GM12878 (cell line): ENCODE data around the gene STEAP2. TPM values are rescaled to one million over a fixed set of nuclear protein-coding genes. Genes with fewer than 3 reads are reported as not detected.

Experiments
- BACH1 ChIP-seq: fragments of 450-650 bp; IDR thresholded peaks from 2 replicates; pipeline ENCODE4 v1.6.1; 2017; ENCODE audit warnings: mild to moderate bottlenecking, borderline replicate concordance
- EED ChIP-seq: sonication (generic); IDR thresholded peaks from 2 replicates; pipeline ENCODE4 v1.6.1; 2016; ENCODE audit warnings: antibody characterized with exemption, low read depth
- JUND ChIP-seq: IDR thresholded peaks from 2 replicates; pipeline ENCODE4 v1.6.1; 2012; ENCODE audit warnings: low read depth, mild to moderate bottlenecking, low read length, improper control_type of control experiment, moderate library complexity
- KDM1A ChIP-seq: fragments of 200-600 bp; sonication (generic); IDR thresholded peaks from 2 replicates; pipeline ENCODE4 v1.6.1; 2016; ENCODE audit warnings: borderline replicate concordance
- KLF5 ChIP-seq: fragments of 450-650 bp; IDR thresholded peaks from 2 replicates; pipeline ENCODE4 v1.6.1; 2014; ENCODE audit warnings: mild to moderate bottlenecking; ENCODE audit not compliant: partially characterized antibody
- MTA2 ChIP-seq: fragments of 450-650 bp; IDR thresholded peaks from 2 replicates; pipeline ENCODE4 v1.6.1; 2016; ENCODE audit warnings: low read depth, mild to moderate bottlenecking, moderate library complexity
- NFYA ChIP-seq: IDR thresholded peaks from 2 replicates; pipeline ENCODE4 v1.6.1; 2011; ENCODE audit warnings: low read depth, mild to moderate bottlenecking, low read length, improper control_type of control experiment, borderline replicate concordance
- TBL1XR1 ChIP-seq: IDR thresholded peaks from 2 replicates; pipeline ENCODE4 v1.6.1; 2012; ENCODE audit warnings: low read depth, low read length, improper control_type of control experiment
- WRNIP1 ChIP-seq: IDR thresholded peaks from 2 replicates; pipeline ENCODE4 v1.6.1; 2011; ENCODE audit warnings: low read depth, low read length, improper control_type of control experiment, borderline replicate concordance
- ZNF217 ChIP-seq: fragments of 450-650 bp; IDR thresholded peaks from 2 replicates; pipeline ENCODE4 v1.6.1; 2017; ENCODE audit warnings: antibody characterized with exemption, mild to moderate bottlenecking
- ZNF274 ChIP-seq: IDR thresholded peaks from one replicate; pipeline ENCODE4 v1.8.0; 2011; ENCODE audit not compliant: insufficient read length, insufficient read depth
- polyA plus RNA-seq, 11 experiments: library from polyadenylated mRNA; depleted of rRNA in 4 of 11; unstranded in 6 of 11; stranded (reverse) in 5 of 11; fragments of >200 nt; fragmentation: Nextera tagmentation in 4 of 11; fragmentation: Illumina TruSeq in 1 of 11; extraction: Ambion mirVana in 4 of 11; extraction: Trizol in 1 of 11; gene quantifications; 1 replicate in 1 of 11; 2 replicates in 10 of 11; pipeline versions ENCODE4 v1.2.1 to v1.2.3, GENCODE V29; 2011 to 2016; ENCODE audit warnings: inconsistent platforms in 2 of 11, missing spikeins in 2 of 11, low read depth in 1 of 11
- total RNA-seq, 4 experiments: library from RNA; depleted of rRNA in 3 of 4; stranded (reverse); fragments of >200 nt in 3 of 4; fragmentation: Illumina TruSeq in 1 of 4; extraction: Trizol in 1 of 4; gene quantifications; 2 replicates each; pipeline versions ENCODE4 v1.2.1 to v1.2.3, GENCODE V29; 2013 to 2021
- TF ChIP-seq, protein P1 (sequence below): fragments of 450-650 bp; IDR thresholded peaks from 2 replicates; pipeline ENCODE4 v1.6.1; 2017; ENCODE audit warnings: borderline replicate concordance
- TF ChIP-seq, protein P2 (sequence below): fragments of 150-350 bp; IDR thresholded peaks from 2 replicates; pipeline ENCODE4 v1.6.1; 2014; ENCODE audit warnings: mild to moderate bottlenecking, low read depth, low read length
- TF ChIP-seq, protein P3 (sequence below): fragments of 450-650 bp; formaldehyde crosslinking; IDR thresholded peaks from 2 replicates; pipeline ENCODE4 v1.4.0; 2022; ENCODE audit warnings: mild to moderate bottlenecking, moderate library complexity
- TF ChIP-seq, protein P4 (sequence below): fragments of 450-650 bp; IDR thresholded peaks from 2 replicates; pipeline ENCODE4 v1.6.1; 2016; ENCODE audit warnings: mild to moderate bottlenecking, moderate library complexity, borderline replicate concordance
- TF ChIP-seq, protein P5 (sequence below): IDR thresholded peaks from 2 replicates; pipeline ENCODE4 v1.6.1; 2011; ENCODE audit warnings: low read depth, mild to moderate bottlenecking, low read length, moderate library complexity, borderline replicate concordance; ENCODE audit errors: extremely low read depth

Gene STEAP2
- total and polyA plus RNA-seq, 10 of the 15 experiments (the other 5 are each of a cell fraction or from before 2014, with no cell fraction given) = 0.64 to 17.6 (median 1.8) TPM

DNA sequence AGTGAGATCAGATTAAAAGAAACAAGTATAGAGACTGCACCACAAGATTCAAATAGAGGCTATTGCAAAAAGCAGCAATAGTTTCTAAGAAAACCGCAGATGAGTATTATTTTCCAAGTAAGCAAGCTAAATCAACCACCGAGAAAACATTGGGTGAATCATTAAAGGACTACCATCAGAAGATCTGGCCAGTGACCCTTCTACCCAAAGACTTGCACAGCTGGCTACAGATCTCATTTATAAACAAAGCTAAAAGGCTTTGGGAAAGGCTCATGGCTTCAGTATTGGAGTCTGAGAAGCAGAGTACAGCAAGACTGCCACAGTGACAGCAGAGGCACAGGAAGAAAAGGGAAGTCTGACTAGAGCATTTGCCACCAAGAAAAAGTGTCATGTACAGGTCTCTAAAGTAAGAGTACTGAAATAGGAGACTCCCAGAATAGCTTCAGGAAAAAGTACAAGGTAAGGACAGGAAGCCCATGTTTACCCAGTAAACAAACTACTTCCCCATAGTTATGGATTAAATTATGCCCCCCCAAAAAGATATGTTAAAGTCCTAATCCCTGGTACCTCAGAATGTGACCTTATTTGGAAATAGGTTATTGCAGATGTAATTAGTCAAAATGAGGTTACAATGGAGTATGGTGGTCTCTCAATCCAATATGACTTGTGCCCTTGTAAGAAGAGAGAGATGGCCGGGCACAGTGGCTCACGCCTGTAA is 38.3 kb upstream of the STEAP2 start (continued):
- TF ChIP-seq ZNF217 (peak; percentile 76; the same call in 1 of the 2 replicates), JUND (peak; percentile 31; the same call in 1 of the 2 replicates), KLF5 (no peak), MTA2 (peak; percentile 88), ZNF274 (no peak), KDM1A (no peak), EED (no peak), NFYA (no peak), TBL1XR1 (no peak), WRNIP1 (no peak), BACH1 (no peak; the same call in 1 of the 2 replicates)
- TF ChIP-seq, protein P1, sequence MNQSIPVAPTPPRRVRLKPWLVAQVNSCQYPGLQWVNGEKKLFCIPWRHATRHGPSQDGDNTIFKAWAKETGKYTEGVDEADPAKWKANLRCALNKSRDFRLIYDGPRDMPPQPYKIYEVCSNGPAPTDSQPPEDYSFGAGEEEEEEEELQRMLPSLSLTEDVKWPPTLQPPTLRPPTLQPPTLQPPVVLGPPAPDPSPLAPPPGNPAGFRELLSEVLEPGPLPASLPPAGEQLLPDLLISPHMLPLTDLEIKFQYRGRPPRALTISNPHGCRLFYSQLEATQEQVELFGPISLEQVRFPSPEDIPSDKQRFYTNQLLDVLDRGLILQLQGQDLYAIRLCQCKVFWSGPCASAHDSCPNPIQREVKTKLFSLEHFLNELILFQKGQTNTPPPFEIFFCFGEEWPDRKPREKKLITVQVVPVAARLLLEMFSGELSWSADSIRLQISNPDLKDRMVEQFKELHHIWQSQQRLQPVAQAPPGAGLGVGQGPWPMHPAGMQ = no peak; the same call in 1 of the 2 replicates
- TF ChIP-seq, protein P2, sequence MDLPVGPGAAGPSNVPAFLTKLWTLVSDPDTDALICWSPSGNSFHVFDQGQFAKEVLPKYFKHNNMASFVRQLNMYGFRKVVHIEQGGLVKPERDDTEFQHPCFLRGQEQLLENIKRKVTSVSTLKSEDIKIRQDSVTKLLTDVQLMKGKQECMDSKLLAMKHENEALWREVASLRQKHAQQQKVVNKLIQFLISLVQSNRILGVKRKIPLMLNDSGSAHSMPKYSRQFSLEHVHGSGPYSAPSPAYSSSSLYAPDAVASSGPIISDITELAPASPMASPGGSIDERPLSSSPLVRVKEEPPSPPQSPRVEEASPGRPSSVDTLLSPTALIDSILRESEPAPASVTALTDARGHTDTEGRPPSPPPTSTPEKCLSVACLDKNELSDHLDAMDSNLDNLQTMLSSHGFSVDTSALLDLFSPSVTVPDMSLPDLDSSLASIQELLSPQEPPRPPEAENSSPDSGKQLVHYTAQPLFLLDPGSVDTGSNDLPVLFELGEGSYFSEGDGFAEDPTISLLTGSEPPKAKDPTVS = no peak
- TF ChIP-seq, protein P3, sequence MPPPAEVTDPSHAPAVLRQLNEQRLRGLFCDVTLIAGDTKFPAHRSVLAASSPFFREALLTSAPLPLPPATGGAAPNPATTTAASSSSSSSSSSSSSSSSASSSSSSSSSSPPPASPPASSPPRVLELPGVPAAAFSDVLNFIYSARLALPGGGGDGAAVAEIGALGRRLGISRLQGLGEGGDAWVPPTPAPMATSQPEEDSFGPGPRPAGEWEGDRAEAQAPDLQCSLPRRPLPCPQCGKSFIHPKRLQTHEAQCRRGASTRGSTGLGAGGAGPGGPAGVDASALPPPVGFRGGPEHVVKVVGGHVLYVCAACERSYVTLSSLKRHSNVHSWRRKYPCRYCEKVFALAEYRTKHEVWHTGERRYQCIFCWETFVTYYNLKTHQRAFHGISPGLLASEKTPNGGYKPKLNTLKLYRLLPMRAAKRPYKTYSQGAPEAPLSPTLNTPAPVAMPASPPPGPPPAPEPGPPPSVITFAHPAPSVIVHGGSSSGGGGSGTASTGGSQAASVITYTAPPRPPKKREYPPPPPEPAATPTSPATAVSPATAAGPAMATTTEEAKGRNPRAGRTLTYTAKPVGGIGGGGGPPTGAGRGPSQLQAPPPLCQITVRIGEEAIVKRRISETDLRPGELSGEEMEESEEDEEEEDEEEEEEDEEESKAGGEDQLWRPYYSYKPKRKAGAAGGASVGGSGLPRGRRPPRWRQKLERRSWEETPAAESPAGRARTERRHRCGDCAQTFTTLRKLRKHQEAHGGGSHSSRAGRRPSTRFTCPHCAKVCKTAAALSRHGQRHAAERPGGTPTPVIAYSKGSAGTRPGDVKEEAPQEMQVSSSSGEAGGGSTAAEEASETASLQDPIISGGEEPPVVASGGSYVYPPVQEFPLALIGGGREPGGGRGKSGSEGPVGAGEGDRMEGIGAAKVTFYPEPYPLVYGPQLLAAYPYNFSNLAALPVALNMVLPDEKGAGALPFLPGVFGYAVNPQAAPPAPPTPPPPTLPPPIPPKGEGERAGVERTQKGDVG (CRISPR knock-in tag) = no peak
- TF ChIP-seq, protein P4, sequence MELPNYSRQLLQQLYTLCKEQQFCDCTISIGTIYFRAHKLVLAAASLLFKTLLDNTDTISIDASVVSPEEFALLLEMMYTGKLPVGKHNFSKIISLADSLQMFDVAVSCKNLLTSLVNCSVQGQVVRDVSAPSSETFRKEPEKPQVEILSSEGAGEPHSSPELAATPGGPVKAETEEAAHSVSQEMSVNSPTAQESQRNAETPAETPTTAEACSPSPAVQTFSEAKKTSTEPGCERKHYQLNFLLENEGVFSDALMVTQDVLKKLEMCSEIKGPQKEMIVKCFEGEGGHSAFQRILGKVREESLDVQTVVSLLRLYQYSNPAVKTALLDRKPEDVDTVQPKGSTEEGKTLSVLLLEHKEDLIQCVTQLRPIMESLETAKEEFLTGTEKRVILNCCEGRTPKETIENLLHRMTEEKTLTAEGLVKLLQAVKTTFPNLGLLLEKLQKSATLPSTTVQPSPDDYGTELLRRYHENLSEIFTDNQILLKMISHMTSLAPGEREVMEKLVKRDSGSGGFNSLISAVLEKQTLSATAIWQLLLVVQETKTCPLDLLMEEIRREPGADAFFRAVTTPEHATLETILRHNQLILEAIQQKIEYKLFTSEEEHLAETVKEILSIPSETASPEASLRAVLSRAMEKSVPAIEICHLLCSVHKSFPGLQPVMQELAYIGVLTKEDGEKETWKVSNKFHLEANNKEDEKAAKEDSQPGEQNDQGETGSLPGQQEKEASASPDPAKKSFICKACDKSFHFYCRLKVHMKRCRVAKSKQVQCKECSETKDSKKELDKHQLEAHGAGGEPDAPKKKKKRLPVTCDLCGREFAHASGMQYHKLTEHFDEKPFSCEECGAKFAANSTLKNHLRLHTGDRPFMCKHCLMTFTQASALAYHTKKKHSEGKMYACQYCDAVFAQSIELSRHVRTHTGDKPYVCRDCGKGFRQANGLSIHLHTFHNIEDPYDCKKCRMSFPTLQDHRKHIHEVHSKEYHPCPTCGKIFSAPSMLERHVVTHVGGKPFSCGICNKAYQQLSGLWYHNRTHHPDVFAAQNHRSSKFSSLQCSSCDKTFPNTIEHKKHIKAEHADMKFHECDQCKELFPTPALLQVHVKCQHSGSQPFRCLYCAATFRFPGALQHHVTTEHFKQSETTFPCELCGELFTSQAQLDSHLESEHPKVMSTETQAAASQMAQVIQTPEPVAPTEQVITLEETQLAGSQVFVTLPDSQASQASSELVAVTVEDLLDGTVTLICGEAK = peak; percentile 17; the same call in 1 of the 2 replicates
- TF ChIP-seq, protein P5, sequence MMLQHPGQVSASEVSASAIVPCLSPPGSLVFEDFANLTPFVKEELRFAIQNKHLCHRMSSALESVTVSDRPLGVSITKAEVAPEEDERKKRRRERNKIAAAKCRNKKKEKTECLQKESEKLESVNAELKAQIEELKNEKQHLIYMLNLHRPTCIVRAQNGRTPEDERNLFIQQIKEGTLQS = no peak
